ENCODE data around the gene SLC12A8.

Gene SLC12A8

DNA sequence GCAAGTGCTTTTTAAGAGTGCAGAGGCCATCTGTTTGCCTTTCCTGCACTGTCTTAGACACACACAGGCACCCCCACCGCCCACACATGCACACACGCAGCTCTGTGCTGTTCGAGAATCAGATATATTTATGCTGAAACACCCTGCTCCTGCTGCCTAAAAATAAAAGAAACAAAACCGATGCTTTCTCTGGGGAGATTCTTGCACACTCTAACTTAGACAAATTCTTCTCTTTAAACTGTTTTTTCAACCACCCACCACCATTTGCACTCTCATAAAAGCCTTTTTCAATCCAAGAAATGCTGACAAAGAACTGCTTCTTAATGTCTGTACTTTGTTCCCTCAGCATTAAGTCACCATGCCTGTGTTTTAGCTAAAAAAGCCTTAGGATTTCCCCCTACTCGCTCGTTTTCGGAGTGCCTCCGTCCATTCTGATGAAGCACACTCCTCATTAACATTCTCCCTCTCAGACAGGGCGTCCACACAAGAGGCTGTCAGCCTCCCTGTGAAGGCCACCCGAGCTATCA, 26.2 kb downstream of the SLC12A8 start:
- DNase-seq = no peak
- ATAC-seq = no peak

GRCh38 chr3:125185805-125186204, 26.7 kb downstream of the SLC12A8 start:
- DNase-seq = no peak
- no peak for ATAC-seq

- DNase-seq (no peak), ATAC-seq (no peak)
Observed at GRCh38 chr3:125179884-125180240, 32.7 kb downstream of the SLC12A8 start.

GRCh38 chr3:125179143-125179883, 33.2 kb downstream of the SLC12A8 start:
- no peak for ATAC-seq
- no peak for DNase-seq

GRCh38 chr3:125177746-125178145, 34.8 kb downstream of the SLC12A8 start:
- DNase-seq = no peak
- no peak for ATAC-seq

GRCh38 chr3:125175295-125176078, 37.1 kb downstream of the SLC12A8 start:
- ATAC-seq = no peak
- DNase-seq = no peak

- no peak for ATAC-seq
- DNase-seq = no peak
Observed at GRCh38 chr3:125172346-125172745, 40.2 kb downstream of the SLC12A8 start.

DNA sequence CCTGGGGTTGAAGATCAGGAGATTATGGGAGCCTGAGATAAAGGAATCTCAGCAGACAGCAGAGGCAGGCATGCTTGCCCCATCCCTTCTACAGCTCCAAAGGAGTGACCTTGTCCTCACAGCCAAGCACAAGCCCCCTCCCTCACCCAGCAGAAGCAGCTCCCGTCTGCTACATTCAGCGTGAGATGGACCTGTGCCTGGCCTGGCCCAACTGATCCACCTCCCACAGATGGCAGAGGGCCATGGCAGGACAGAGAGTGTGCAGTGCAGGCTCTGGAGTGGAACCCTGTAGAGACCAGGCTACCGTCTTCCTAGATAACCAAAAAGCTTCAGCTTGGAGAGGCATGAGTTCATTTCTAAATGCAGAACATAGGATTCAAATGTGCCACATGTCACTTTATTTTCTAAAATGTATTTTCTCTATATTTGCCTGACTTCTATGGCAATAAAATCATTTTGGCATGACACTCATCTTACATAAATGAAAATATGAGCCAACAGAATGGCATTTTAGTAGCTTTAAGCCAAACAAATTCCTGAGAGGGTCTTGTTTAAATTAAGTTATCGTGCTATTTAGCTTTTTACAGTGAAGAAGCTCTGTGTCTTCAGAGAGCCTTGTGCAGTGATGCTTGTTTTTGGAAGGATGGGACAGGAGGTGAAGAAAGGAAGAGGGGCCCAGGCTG, 43.7 kb downstream of the SLC12A8 start:
- no peak for DNase-seq
- no peak for ATAC-seq

GRCh38 chr3:125166599-125167136, 45.9 kb downstream of the SLC12A8 start:
- ATAC-seq (no peak), DNase-seq (no peak)

DNA sequence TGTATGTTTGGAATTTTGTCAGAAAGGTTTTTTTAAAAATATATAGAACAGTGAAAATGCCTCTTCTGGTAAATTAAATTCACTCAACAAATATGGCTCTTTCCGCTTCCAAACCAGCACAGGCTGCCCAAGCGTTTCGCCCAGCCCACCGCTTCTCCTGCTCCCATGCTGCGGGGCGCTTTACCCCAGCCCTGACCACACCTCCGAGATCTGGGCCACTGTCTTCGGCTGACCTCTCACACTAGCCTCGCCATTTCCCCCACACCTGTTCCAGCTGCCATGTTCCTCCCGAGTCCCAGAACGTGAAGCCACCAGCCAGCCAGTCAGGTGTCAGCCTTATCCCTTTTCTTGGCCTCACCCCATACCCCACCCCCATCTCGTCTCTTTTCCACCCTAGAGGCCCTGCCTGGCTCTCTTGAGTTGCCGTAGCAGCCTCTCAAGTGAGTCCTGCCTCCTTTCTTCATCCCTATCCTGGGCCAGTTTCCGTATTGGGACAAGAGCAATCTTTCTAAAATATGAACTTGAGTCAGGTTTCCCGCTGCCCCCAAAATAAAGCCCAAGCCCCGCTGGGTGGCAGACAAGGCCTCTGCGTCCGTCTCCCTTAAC, 46.5 kb downstream of the SLC12A8 start:
- ATAC-seq = no peak
- DNase-seq = no peak

- no peak for DNase-seq
- no peak for ATAC-seq
Observed at GRCh38 chr3:125165189-125165947, 47.2 kb downstream of the SLC12A8 start.

- DNase-seq (no peak), ATAC-seq (peak; percentile 35)
Observed at GRCh38 chr3:125163739-125164601, 48.6 kb downstream of the SLC12A8 start.

GRCh38 chr3:125161607-125162219, 50.8 kb downstream of the SLC12A8 start:
- ATAC-seq = no peak
- no peak for DNase-seq

DNA sequence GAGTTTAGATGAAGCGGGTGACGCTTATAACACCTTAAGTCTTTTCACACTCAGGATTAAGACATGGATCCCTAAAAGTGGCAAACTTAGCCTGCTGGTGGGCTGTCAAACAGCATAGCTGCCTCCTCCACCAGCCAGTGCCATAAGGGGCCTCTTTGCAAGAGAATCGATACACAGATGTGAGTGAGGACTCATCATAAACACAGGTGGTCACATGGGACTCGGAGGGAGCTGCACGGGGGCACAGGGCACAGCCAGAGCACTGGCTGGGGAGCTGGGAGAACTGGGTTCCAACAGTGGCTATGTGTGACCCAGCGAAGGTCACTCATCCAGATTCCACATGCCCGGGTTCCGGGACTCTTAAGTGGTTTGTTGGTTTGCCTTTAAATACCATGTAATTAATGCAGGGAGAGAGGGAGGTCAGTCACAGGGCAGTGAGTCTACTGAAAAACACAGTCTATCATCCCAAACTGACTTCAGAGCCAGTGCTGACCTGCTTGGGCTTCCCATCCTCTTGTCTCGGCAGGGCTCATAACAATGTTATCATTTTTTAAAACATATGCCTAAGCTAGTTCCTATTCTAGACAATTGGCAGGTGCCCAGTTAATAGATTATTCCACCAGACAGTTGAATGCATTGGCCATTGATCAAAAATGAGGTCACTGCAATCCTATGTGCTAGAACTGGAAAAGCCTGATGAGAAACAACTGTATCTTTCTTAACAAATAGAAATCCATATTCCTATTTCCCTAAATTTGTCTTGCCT, 51.8 kb downstream of the SLC12A8 start:
- no peak for DNase-seq
- ATAC-seq = no peak

DNA sequence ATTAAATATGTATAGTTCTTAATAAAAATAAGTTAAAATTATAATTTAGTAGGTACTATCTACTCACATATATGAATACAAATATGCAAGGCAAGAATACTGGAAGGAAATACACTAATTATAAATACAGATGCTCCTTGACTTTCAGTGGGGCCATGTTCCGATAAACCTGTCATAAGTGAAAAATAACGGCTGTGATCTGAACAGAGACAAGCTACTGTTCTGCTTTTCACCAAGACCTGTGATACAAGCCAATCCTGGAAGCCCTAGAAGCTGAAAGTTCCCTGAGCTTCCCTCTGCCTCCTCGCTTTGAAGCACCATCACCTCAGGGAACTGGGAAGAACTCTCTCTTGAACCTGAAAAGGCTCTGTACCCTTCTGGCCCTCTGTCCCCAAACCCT, 55.4 kb downstream of the SLC12A8 start:
- ATAC-seq = no peak
- DNase-seq = no peak

GRCh38 chr3:125156456-125156855, 56.1 kb downstream of the SLC12A8 start:
- no peak for ATAC-seq
- DNase-seq = no peak

DNA sequence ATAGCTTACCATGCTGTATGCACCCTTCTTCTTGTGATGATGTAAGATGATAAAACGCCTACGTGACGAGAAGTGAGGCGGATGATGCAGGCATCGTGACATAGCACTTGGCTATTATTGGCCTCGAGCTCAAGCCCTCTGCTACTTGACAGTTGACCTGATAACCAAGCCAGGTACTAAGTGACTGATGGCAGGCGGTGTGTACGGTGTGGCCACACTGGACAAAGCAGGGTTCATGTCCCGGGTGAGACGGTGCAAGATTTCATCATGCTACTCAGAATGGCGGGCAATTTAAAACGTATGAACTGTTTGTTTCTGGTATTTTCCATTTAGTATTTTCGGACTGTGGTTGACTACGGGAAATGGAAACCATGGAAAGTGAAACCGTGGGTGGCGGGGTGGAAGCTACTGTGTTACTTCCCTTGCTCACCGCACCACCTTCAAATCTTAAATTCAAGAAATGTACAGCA, 57.7 kb downstream of the SLC12A8 start:
- DNase-seq (peak; percentile 49), ATAC-seq (peak; percentile 34)

DNA sequence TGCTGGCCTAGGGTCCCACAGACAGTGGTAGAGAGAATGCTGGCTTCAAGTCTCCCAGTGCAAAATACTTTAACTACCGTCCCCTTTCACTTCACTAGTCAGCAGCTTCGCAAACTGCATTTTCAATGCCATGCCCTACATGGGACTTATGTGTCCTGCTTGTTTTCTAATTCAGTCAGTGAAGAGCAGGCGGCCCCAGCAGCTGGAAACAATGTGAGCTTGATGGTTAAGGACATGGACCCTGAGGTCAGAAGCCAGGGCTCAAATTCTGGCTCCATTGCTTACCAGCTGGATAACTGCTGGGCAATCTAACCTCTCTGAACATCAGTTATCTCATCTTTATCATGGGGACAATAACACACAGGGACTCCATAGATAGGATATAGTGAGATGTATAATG, 58.4 kb downstream of the SLC12A8 start:
- ATAC-seq = no peak
- no peak for DNase-seq

- DNase-seq = no peak
- ATAC-seq = no peak
Observed at GRCh38 chr3:125152951-125153350, 59.6 kb downstream of the SLC12A8 start.
